ENCODE data around the gene IGSF21.

DNA sequence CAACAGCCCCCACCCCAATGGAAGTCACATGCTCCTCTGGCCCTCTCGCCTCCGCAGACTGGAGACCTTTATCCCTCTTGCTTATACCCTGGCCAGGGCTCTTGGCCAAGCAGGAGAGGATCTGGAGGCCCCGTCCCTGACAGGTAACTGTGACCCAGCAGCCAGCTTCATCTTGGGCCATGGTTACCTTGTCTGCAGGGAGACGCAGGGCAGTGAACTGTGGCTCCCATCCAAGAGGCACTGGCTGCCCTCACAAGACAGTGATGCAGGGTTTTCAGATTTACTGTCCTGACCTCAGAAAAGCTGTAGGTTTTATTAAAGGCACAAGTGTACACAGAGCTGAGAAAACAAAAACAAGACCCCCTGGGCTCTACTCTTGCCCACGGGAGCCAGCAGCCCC, 276.5 kb downstream of the IGSF21 start:
- TF ChIP-seq, protein P1, sequence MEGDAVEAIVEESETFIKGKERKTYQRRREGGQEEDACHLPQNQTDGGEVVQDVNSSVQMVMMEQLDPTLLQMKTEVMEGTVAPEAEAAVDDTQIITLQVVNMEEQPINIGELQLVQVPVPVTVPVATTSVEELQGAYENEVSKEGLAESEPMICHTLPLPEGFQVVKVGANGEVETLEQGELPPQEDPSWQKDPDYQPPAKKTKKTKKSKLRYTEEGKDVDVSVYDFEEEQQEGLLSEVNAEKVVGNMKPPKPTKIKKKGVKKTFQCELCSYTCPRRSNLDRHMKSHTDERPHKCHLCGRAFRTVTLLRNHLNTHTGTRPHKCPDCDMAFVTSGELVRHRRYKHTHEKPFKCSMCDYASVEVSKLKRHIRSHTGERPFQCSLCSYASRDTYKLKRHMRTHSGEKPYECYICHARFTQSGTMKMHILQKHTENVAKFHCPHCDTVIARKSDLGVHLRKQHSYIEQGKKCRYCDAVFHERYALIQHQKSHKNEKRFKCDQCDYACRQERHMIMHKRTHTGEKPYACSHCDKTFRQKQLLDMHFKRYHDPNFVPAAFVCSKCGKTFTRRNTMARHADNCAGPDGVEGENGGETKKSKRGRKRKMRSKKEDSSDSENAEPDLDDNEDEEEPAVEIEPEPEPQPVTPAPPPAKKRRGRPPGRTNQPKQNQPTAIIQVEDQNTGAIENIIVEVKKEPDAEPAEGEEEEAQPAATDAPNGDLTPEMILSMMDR (conservative IDR thresholded peaks at IDR 0.05): no peak
- TF ChIP-seq ZFX (IDR thresholded peaks at IDR 0.05): no peak
